ENCODE measurements around the gene PHRF1. TPM values are rescaled to one million over a fixed set of nuclear protein-coding genes. Genes with fewer than 3 reads are reported as not detected.
A peak's percentile ranks its signal among the peaks of the same experiment; 100 is the strongest.
"Not testable (repeated sequence)": the region's sequence is repeated elsewhere in the genome, so short reads cannot be mapped to it uniquely, and the experiment has no call there.

Gene PHRF1
- total RNA-seq, 2 donors from 2014 or later: 20.8 to 55.2 TPM

DNA sequence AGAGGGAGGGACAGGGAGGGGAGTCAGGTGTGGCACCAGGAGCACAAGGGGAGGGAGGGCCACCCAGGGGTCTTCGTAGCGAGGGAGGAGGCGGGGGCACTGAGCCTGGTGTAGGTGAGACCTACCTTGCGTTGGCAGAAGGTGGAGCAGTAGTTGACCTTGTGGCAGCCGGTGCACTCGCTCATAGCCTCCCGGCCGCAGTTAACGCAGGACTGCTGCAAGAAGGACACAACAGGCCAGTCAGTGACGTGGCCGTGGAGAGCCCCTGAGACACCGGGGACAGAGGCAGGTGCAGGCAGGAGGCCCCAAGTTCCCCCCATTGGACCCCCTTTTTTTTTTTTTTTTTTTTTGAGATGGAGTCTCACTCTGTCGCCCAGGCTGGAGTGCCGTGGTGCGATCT is 77.6 kb downstream of the PHRF1 start:
- no peaks in the 10 kb centered on the region for H3K36me3 ChIP-seq
- no peak overlapping the region for H3K4me3 ChIP-seq
- no peak overlapping the region for H3K27ac ChIP-seq
- TF ChIP-seq, protein P1, sequence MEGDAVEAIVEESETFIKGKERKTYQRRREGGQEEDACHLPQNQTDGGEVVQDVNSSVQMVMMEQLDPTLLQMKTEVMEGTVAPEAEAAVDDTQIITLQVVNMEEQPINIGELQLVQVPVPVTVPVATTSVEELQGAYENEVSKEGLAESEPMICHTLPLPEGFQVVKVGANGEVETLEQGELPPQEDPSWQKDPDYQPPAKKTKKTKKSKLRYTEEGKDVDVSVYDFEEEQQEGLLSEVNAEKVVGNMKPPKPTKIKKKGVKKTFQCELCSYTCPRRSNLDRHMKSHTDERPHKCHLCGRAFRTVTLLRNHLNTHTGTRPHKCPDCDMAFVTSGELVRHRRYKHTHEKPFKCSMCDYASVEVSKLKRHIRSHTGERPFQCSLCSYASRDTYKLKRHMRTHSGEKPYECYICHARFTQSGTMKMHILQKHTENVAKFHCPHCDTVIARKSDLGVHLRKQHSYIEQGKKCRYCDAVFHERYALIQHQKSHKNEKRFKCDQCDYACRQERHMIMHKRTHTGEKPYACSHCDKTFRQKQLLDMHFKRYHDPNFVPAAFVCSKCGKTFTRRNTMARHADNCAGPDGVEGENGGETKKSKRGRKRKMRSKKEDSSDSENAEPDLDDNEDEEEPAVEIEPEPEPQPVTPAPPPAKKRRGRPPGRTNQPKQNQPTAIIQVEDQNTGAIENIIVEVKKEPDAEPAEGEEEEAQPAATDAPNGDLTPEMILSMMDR (IDR thresholded peaks at IDR 0.05): no peak
- TF ChIP-seq POLR2AphosphoS5 (IDR thresholded peaks at IDR 0.05) (no peak), POLR2A (IDR thresholded peaks at IDR 0.05) (no peak)
- H3K9me3 ChIP-seq: no peaks in the 10 kb centered on the region
- DNase-seq (ENCODE audit: low spot score): no peak
- WGBS: 98% methylated on average over 15 of the region's 15 CpGs
- H3K4me1 ChIP-seq (replicated peaks): no peaks in the 10 kb centered on the region
- H3K27me3 ChIP-seq (replicated peaks; ENCODE audit: insufficient read depth): no peaks in the 10 kb centered on the region
- intact Hi-C loops (cut with DNase I): no loop called here

DNA sequence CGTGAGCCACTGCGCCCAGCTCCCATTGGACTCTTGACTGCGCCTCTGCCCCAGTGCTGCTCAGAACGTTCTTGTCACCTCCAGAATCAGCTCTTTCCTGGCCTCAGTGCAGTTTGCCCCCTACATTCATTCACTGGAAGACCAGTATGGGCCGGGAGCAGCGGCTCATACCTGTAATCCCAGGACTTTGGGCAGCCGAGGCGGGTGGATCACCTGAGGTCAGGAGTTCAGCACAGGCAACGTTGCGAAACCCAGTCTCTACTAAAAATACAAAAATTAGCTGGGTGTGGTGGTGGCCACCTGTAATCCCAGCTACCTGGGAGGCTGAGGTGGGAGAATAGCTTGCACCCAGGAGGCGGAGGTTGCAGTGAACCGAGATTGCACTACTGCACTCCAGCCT is 78.2 kb downstream of the PHRF1 start:
- WGBS: 95% methylated on average over 12 of the region's 12 CpGs
- H3K4me3 ChIP-seq; H3K9me3 ChIP-seq; H3K27ac ChIP-seq; DNase-seq (ENCODE audit: low spot score); H3K36me3 ChIP-seq; intact Hi-C loops (cut with DNase I); H3K27me3 ChIP-seq (replicated peaks; ENCODE audit: insufficient read depth); H3K4me1 ChIP-seq (replicated peaks): not testable (repeated sequence)

DNA sequence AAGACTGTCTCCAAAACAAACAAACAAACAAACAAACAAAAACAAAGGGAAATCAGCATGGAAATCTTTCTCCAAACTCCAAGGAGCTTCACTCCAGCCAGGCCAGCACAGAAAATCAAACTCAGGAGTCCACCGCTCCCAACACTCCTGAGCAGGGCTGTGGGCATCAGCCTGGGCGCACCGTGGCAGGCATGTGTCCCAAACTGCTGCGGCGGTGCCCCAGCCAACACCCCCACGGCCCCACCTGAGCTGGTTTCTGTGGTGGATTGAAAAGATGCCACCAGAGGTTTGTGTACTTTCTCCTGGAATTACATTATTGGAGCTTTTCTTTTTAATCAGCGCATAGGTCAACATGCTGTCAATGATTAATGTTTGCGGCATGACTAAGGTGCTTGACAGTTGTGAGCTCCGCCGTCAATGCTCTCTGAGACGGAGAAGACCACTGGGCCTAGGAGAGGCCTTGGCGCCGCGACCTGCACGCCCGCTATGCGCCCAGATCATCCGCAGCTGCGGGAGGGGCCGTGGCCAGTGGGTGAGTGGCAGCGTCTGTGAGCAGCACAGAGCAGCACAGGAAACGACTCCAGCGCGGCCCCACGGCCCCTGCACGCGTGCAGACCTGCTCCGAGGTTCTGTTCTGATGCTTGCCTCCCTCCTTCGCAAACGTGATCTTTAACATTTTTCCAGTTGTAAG is 78.9 kb downstream of the PHRF1 start:
- H3K36me3 ChIP-seq: no peaks in the 10 kb centered on the region
- no peaks in the 10 kb centered on the region for H3K4me1 ChIP-seq (replicated peaks)
- TF ChIP-seq, protein P1 (IDR thresholded peaks at IDR 0.05): no peak
- TF ChIP-seq POLR2AphosphoS5 (IDR thresholded peaks at IDR 0.05) (no peak), POLR2A (IDR thresholded peaks at IDR 0.05) (no peak)
- no peak for DNase-seq (ENCODE audit: low spot score)
- no peaks in the 10 kb centered on the region for H3K27me3 ChIP-seq (replicated peaks; ENCODE audit: insufficient read depth)
- WGBS: 83% methylated on average over 30 of the region's 30 CpGs
- H3K27ac ChIP-seq: no peak overlapping the region
- no peak overlapping the region for H3K4me3 ChIP-seq
- no peaks in the 10 kb centered on the region for H3K9me3 ChIP-seq
- intact Hi-C loops (cut with DNase I): no loop called here

DNA sequence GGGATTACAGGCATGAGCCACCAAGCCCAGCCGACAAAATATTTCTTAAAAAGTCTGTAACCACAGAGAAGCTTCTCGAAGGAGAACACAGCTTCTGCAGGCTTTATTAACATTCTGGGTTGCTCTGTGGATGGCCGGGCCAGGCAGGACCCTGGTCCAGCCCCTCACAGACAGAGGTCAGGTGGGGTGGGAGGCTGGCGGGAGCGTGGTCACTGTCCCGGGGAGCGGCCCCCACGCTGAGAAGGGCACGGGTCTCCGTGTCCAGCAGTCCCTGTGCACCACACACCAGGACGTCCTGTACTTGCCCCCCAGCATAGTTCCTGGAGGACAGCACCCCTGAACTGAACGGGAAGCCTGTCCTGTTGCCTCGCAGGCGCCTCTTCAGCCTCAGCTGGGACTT is 80.2 kb downstream of the PHRF1 start:
- Histone ChIP-seq H3K4me1 (replicated peaks) (no peaks in the 10 kb centered on the region), H3K27ac (no peak overlapping the region), H3K4me3 (no peak overlapping the region), H3K36me3 (no peaks in the 10 kb centered on the region), H3K9me3 (no peaks in the 10 kb centered on the region), H3K27me3 (replicated peaks; ENCODE audit: insufficient read depth) (no peaks in the 10 kb centered on the region)
- no peak for TF ChIP-seq POLR2AphosphoS5 (IDR thresholded peaks at IDR 0.05)
- TF ChIP-seq, protein P1 (IDR thresholded peaks at IDR 0.05): no peak
- no peak for TF ChIP-seq POLR2A (IDR thresholded peaks at IDR 0.05)
- intact Hi-C loops (cut with DNase I): no loop called here
- DNase-seq (ENCODE audit: low spot score): no peak
- WGBS: 88% methylated on average over 14 of the region's 14 CpGs

DNA sequence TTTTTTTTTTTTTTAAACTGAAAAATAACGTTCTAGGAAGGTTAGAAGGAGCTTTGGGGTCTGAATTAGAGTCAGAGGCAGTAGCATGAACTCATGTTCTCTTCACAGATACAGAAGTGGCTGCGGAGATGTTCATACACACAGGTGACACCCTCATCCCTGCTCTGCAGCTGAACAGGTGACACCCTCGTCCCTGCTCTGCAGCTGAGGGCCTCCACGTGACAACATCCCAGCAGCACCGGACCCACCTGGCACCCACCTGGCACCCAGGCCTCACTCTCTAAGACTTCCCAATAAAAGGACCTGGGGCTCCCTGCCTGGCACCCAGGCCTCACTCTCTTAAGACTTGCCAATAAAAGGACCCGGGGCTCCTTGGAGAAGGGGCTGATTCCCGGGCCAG is 80.6 kb downstream of the PHRF1 start:
- Histone ChIP-seq H3K9me3 (no peaks in the 10 kb centered on the region), H3K4me1 (replicated peaks) (no peaks in the 10 kb centered on the region), H3K36me3 (no peaks in the 10 kb centered on the region), H3K4me3 (no peak overlapping the region), H3K27ac (no peak overlapping the region), H3K27me3 (replicated peaks; ENCODE audit: insufficient read depth) (no peaks in the 10 kb centered on the region)
- WGBS: 56% methylated on average over 7 of the region's 7 CpGs
- intact Hi-C loops (cut with DNase I): no loop called here
- TF ChIP-seq POLR2AphosphoS5 (IDR thresholded peaks at IDR 0.05): no peak
- TF ChIP-seq POLR2A (IDR thresholded peaks at IDR 0.05): no peak
- no peak for DNase-seq (ENCODE audit: low spot score)

DNA sequence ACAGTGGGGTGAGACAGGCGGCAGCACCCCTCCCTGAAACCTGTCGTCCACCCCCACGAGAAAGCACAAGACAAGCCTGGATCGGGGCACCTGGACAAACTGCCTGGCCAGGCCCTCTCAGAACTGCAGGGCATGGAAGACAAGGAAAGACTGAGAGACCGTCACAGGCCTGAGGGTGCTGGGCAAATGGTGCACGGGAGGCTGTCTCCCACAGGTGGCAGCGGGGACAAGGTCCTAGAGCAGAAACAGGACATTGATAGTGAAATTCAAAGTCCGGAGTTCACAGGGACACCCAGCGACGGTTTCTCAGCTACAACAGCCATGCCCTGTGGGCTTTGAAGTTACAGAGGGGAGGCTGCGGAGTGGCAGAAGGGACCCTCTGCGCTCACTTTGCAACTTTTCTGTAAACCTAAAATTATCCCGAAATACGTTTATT is 81.4 kb downstream of the PHRF1 start:
- no peaks in the 10 kb centered on the region for H3K4me1 ChIP-seq (replicated peaks)
- intact Hi-C loops (cut with DNase I): no loop called here

More for the DNA sequence above, 81.4 kb downstream of the PHRF1 start:
- WGBS: 77% methylated on average over 14 of the region's 14 CpGs
- Histone ChIP-seq H3K27ac (peak overlapping the region in 1 of 2 donors; percentile 14), H3K36me3 (no peaks in the 10 kb centered on the region), H3K9me3 (no peaks in the 10 kb centered on the region), H3K4me3 (no peak overlapping the region), H3K27me3 (replicated peaks; ENCODE audit: insufficient read depth) (no peaks in the 10 kb centered on the region)
- no peak for DNase-seq (ENCODE audit: low spot score)
- TF ChIP-seq, protein P1 (IDR thresholded peaks at IDR 0.05): no peak
- TF ChIP-seq POLR2AphosphoS5 (IDR thresholded peaks at IDR 0.05) (no peak), POLR2A (IDR thresholded peaks at IDR 0.05) (no peak)

Measured in prostate gland (tissue), 2 donors.